ENCODE measurements around the gene LDLRAP1. TPM values are rescaled to one million over a fixed set of nuclear protein-coding genes. Genes with fewer than 3 reads are reported as not detected.
A peak's percentile ranks its signal among the peaks of the same experiment; 100 is the strongest.

Gene LDLRAP1
- total and polyA plus RNA-seq, 2 experiments from 2014 or later: 9.6 to 22.7 TPM

DNA sequence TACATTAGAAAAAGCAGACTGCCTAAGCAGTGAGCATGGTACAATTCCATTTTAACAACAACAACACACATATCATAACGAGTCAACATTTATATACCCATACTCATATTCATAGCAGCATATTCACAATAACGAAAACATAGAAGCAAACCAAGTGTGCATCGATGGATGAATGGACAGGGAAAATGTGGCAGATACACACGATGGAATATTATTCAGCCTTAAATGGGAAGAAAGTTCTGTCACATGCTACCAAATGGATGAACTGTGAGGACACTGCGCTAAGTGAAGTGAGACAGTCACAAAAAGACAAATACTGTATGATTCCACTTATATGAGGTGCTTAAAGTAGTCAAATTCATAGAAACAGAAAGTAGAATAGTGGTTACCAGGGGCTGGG, 63.7 kb downstream of the LDLRAP1 start (continued):
- TF ChIP-seq, protein P1, sequence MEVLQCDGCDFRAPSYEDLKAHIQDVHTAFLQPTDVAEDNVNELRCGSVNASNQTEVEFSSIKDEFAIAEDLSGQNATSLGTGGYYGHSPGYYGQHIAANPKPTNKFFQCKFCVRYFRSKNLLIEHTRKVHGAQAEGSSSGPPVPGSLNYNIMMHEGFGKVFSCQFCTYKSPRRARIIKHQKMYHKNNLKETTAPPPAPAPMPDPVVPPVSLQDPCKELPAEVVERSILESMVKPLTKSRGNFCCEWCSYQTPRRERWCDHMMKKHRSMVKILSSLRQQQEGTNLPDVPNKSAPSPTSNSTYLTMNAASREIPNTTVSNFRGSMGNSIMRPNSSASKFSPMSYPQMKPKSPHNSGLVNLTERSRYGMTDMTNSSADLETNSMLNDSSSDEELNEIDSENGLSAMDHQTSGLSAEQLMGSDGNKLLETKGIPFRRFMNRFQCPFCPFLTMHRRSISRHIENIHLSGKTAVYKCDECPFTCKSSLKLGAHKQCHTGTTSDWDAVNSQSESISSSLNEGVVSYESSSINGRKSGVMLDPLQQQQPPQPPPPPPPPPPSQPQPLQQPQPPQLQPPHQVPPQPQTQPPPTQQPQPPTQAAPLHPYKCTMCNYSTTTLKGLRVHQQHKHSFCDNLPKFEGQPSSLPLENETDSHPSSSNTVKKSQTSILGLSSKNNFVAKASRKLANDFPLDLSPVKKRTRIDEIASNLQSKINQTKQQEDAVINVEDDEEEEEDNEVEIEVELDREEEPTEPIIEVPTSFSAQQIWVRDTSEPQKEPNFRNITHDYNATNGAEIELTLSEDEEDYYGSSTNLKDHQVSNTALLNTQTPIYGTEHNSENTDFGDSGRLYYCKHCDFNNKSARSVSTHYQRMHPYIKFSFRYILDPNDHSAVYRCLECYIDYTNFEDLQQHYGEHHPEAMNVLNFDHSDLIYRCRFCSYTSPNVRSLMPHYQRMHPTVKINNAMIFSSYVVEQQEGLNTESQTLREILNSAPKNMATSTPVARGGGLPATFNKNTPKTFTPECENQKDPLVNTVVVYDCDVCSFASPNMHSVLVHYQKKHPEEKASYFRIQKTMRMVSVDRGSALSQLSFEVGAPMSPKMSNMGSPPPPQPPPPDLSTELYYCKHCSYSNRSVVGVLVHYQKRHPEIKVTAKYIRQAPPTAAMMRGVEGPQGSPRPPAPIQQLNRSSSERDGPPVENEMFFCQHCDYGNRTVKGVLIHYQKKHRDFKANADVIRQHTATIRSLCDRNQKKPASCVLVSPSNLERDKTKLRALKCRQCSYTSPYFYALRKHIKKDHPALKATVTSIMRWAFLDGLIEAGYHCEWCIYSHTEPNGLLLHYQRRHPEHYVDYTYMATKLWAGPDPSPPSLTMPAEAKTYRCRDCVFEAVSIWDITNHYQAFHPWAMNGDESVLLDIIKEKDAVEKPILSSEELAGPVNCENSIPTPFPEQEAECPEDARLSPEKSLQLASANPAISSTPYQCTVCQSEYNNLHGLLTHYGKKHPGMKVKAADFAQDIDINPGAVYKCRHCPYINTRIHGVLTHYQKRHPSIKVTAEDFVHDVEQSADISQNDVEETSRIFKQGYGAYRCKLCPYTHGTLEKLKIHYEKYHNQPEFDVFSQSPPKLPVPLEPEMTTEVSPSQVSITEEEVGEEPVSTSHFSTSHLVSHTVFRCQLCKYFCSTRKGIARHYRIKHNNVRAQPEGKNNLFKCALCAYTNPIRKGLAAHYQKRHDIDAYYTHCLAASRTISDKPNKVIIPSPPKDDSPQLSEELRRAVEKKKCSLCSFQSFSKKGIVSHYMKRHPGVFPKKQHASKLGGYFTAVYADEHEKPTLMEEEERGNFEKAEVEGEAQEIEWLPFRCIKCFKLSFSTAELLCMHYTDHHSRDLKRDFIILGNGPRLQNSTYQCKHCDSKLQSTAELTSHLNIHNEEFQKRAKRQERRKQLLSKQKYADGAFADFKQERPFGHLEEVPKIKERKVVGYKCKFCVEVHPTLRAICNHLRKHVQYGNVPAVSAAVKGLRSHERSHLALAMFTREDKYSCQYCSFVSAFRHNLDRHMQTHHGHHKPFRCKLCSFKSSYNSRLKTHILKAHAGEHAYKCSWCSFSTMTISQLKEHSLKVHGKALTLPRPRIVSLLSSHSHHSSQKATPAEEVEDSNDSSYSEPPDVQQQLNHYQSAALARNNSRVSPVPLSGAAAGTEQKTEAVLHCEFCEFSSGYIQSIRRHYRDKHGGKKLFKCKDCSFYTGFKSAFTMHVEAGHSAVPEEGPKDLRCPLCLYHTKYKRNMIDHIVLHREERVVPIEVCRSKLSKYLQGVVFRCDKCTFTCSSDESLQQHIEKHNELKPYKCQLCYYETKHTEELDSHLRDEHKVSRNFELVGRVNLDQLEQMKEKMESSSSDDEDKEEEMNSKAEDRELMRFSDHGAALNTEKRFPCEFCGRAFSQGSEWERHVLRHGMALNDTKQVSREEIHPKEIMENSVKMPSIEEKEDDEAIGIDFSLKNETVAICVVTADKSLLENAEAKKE (CRISPR knock-in tag; IDR thresholded peaks at IDR 0.05): no peak
- TF ChIP-seq EZH2 (IDR thresholded peaks at IDR 0.05; ENCODE audit: low read depth, unreplicated experiment) (no peak), JUNB (IDR thresholded peaks at IDR 0.05; ENCODE audit: unreplicated experiment) (no peak)

GRCh38 chr1:25608488-25609178, 65.2 kb downstream of the LDLRAP1 start:
- Histone ChIP-seq H3K36me3 (ENCODE audit: insufficient read depth) (no peaks in the 10 kb centered on the region), H3K4me1 (ENCODE audit: insufficient read depth) (no peaks in the 10 kb centered on the region), H3K27me3 (ENCODE audit: insufficient read depth) (no peaks in the 10 kb centered on the region), H4K20me1 (replicated peaks; ENCODE audit: insufficient read depth) (no peaks in the 10 kb centered on the region), H2AFZ (no peak overlapping the region), H3K9me2 (ENCODE audit: insufficient read depth) (no peaks in the 10 kb centered on the region), H3K4me2 (no peak overlapping the region), H3K27ac (ENCODE audit: low read depth) (no peak overlapping the region), H3K4me3 (no peak overlapping the region), H3K79me2 (replicated peaks; ENCODE audit: insufficient read depth) (no peaks in the 10 kb centered on the region), H3F3A (replicated peaks; ENCODE audit: low read depth) (no peaks in the 10 kb centered on the region)
- H3K27ac Mint-ChIP-seq: no peak overlapping the region
- TF ChIP-seq, protein P1 (CRISPR knock-in tag; IDR thresholded peaks at IDR 0.05): no peak
- TF ChIP-seq CTCF (conservative IDR thresholded peaks at IDR 0.05; ENCODE audit: low read depth in 2 of 2): peak; percentile 47 to 83
- TF ChIP-seq JUNB (IDR thresholded peaks at IDR 0.05; ENCODE audit: unreplicated experiment): no peak
- no peak for TF ChIP-seq CREB1 (CRISPR knock-in tag; IDR thresholded peaks at IDR 0.05; ENCODE audit: low read depth)
- H3K4me3 Mint-ChIP-seq: no peak overlapping the region
- H3K36me3 Mint-ChIP-seq (ENCODE audit: low read depth): no peaks in the 10 kb centered on the region
- no peaks in the 10 kb centered on the region for H3K9me3 Mint-ChIP-seq
- DNase-seq (ENCODE audit: low spot score) (peak; percentile 95), ATAC-seq (peak; percentile 92)
- H3K27me3 Mint-ChIP-seq (ENCODE audit: insufficient read depth, low read depth, poor library complexity): no peaks in the 10 kb centered on the region
- H3K4me1 Mint-ChIP-seq: no peaks in the 10 kb centered on the region

Measured in GM23338 (cell line).